NK-92 (cell line): Measurements from ENCODE around the gene MCTP1.
"Not testable (repeated sequence)": the region's sequence is repeated elsewhere in the genome, so short reads cannot be mapped to it uniquely, and the experiment has no call there.

Experiments
- DNase-seq: peaks from one replicate; lab custom pipeline; 2025; ENCODE audit not compliant: unreplicated experiment; lab: John Stamatoyannopoulos, UW

The MCTP1 gene

DNA sequence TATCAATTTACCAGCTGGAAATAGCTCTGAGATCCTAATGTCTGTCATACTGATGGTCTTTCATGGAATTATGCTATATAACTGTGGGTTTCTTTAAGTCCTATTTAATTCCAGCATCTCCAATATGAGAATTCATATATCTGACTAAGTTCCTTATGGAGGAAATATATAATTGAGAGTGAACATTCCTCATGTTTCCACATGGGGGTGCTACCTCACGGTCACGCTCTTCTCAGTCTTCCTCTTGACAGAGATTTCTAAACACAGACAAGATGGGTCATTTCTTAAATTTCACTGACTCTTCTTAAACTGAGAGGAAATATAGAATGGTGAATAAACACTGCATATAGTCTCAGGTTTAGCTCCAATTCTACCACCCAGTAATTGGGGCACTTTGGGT, 454.4 kb downstream of the MCTP1 start:
- DNase-seq: no peak

DNA sequence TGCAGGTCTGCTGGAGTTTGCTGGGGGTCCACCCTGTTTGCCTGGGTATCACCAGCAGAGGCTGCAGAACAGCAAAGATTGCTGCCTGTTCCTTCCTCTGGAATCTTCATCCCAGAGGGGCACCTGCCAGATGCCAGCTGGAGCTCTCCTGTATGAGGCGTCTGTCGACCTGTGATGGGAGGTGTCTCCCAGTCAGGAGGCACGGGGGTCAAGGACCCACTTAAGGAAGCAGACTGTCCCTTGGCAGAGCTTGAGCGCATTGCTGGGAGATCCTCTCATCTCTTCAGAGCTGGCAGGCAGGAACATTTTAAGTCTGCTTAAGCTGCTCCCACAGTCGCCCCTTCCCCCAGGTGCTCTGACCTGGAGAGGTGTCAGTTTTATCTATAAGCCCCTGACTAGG, 456.7 kb downstream of the MCTP1 start:
- DNase-seq: not testable (repeated sequence)

- no peak for DNase-seq
Measured at GRCh38 chr5:94820488-94820887, 464.4 kb downstream of the MCTP1 start.

- DNase-seq: no peak
Measured at GRCh38 chr5:94818904-94819303, 466.0 kb downstream of the MCTP1 start.

DNA sequence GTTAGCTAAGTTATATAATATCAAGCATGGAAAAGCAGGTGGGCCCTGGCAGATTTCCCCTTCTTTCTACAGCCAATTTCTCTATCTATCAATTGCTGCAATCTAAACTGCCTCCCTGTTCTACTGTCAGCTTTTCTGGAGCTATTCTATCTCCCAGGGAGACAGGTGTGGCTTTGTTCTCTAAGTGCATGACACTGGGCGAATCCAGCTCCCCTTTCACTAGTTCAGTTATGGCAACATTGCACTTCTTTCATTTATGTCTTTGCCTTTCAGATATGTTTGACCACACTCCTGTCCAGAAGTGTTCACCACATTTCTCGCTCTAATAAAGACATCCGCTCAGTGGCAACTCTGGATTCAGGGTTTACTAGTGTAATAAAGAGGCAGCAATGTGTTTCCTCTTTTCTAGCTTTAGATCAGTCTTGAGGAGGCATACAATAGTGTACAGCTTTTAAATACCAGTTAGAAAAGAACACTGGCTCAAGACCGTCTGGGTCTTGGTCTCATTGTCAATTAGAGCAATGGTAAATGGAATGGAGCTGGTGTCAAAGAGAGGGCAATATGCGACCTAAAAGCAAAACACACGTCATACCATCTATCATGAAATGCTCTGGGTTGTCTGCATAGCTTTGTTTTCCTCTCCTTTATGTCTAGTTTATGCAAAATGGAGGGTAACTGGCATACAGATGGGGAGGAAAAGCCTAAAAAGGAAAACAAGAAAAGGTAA, 469.4 kb downstream of the MCTP1 start:
- DNase-seq: no peak

DNA sequence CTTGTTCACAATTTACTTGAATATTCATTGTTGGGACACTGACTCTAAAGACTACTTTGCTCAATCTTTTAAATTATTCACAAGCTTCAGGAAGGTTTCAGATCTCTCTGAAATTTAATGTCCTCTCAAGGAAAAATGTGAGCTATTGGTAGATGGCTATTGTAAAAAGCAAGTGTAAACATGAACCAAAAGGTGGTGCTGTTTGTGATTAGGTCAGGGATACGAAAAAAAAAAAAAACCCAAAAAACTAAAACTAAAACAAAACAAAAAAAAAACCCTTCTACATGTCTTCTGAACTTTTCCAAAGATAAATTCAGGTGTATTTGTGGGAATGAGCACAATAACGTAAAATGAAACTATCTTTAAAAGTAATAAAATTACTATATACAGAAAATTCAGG, 472.7 kb downstream of the MCTP1 start:
- no peak for DNase-seq

GRCh38 chr5:94811331-94811730, 473.6 kb downstream of the MCTP1 start:
- no peak for DNase-seq

GRCh38 chr5:94810877-94811276, 474.0 kb downstream of the MCTP1 start:
- no peak for DNase-seq

DNA sequence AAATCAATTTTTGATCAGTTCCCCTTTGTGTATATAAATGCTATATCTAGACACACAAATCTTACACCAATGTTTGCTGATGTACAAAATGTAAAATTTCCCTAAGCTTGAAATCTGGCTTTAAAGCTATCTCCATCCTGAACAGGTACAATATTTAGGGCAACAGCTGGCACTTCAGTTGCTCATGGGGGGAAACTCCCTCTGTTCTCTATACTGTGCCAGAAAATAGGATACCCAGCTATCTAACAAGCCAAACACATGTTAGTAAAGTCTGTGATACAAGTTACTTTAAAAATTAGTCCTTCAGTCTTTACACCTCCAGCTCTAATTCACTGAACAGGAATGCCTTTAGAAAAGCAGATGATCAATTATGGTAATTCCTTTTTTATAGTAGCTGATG, 474.6 kb downstream of the MCTP1 start:
- DNase-seq: no peak

DNA sequence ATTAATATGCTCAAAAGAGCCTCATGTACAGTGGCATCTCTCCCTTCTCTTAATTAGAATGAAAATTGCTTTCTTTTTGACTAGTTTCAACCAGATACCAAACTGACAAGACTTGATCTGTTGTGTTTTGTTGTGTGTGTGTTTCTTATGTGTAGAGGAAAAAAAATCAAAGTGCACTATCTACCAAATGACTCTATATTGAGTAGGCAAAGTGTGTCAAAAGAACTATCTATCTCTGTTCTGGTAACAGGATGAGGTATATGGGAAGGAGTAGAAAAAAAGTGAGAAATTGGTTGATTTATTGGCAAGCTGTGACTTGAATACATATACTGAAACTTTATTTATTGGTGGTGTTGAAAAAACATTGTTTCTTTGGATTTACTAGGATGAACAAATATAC, 476.4 kb downstream of the MCTP1 start:
- no peak for DNase-seq

GRCh38 chr5:94807985-94808384, 476.9 kb downstream of the MCTP1 start:
- DNase-seq: no peak

- no peak for DNase-seq
Measured at GRCh38 chr5:94802450-94802849, 482.4 kb downstream of the MCTP1 start.

DNA sequence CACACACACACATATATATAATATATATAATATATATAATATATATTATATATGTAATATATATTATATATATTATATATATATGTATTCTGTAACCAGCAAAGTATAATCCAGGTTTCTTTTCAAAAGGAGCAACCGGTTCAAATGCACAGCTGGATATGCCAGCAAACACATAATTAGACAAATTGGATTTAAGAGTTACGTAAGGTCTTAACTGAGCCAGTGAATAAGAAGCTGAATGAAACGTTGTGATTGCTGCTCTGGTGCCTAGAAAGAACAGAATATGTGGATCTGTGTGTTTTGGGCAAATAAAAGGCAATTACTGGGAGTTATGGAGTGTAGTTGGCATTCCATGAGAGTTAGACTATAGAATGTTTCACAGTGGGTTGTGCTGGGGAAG, 488.3 kb downstream of the MCTP1 start:
- DNase-seq: no peak

DNA sequence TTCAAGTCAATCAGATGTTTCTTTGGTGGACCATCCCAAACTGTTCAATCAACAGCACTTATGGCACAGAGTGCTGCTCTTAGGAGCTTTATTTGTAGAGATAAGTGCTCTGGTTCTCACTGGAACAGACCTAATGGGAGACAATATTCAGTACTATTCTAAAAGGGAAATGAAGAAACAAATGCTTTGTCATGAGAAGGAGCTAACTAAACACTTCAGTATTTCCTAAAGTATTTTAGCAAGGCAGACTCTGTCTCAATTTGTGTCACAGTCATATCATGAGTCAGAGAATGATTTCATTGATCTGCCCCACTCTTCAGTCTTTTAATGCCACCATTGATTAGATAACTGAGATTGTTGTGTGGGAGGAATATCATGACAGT, 491.1 kb downstream of the MCTP1 start:
- DNase-seq: no peak

DNA sequence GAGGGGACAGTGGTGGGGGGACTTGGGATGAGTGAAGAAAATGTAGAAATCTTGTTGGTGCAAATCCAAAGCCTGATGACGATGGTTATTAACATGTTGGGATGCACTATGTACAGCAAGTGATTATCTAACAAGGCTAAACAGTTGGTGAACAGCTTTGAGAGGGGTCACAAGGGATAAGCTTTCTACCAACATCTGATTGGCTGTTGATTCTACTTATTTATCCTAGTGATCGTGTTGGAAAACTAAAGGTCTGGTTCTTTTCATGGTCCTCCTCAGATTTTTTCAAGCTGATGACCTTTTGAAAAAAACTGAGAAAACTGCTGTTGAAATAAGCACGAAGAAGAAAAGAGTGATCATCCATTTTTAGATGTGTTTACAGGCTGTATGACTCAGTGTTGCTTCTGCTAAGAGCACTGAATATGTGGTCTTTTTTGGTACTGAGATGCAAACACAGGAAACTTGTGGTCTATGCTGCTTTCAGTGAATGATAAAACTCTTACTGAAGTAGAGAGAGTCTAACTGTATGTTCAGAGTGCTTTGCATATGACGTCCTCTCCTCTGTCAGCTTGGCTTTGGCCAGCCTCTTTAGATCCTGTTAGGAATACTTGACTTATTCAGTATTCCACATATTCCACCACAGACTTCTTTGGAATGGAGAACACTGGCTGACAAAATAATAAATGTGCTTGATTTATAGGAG, 491.6 kb downstream of the MCTP1 start:
- no peak for DNase-seq

DNA sequence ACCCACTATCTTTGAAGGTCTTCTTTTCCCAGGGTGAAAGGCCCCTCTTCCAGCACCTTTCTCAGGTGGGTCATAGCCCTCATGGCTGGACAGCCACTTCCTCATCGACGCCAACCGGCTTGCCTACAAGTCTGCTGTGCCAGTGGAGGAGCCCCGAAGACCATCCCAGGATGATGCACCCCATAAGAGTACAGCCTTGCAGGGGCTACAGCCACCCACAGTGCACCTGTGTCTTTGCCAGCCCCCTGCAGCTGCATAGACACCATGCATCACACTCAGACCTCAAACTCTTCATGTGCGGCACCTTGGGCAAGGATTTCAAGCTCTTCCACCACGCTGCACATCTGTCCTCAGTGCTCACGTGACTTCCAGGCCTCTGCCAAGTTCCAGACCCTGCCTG, 493.1 kb downstream of the MCTP1 start:
- no peak for DNase-seq

DNA sequence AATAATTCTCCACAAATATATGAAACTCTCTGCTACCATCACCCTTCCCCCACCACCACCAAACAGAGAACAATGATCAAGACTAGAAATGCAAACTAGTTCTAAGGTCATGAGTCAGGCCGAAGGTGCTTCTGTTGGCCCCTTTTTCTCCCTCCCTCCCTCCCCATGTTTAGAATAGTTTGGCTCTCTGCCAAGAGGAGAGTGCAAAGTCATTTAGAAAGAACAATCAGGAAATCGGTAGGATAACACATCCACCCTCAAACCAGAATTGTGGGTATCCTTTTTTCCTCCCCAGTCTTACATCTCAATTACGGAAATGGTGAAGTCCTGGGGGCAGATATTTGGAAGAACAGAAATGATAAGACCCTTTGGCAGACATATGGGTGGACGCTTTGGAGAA, 496.4 kb downstream of the MCTP1 start:
- DNase-seq: no peak

DNA sequence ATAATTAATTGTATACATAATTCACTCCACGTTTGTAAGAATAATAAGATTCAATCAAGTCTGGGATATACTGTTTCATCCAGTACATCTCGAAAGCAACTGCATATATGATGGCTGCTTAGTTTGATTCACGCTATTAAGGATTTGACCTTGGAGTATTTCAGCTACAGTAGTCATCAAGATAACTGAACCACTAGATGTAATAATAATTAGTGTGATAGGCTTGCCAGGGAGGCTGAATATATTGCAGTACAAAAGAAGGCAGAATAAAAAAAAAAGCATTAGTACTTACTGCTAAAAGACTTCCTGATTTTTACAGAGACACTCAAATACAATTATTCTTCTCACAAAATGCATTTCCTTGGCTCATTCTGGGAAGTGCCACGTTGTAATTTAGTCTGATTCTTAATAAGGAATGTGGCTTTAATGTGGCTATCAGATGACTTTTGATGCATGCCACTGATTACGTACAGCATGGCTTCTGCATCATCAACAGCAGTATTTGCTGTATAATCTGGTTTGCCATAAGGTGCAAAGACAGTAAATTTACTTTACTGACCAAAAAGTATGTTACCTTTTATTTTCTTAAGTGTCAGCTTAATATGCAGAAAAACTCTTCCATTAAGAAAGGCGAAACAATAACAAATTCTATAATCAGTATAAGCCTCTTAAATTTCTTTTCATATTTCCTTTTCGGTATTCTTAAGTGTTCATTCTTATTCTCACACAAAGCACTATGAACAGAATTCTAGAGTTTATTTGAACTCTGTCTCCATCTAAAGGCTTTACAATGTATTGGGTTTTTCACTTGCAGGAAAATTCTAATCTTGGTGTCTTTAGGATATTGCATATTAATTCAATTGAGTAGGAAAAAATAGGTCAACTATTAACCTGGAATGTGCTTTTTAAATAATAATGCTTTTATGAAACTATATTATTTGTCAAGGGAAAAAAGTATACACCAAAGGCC, 500.1 kb downstream of the MCTP1 start:
- DNase-seq: no peak

GRCh38 chr5:94782383-94782782, 502.5 kb downstream of the MCTP1 start:
- DNase-seq: no peak

DNA sequence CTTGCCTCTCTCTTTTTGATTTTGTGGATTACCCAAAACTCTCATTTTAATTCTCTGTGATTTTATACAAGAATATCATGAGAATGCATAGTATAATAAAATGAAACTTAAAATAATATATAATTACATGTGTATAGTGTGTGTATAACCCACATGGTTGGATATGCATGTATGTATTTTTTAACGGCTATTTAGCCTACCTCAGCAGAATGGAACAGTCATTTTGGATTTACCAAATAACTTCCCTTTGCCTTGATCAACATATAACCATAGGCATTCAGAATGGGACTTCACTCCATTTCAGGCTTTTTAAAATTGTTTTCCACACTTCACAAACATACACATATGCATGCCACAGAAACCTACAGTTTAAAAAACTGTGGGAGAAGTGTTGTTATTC, 505.2 kb downstream of the MCTP1 start:
- DNase-seq: no peak

DNA sequence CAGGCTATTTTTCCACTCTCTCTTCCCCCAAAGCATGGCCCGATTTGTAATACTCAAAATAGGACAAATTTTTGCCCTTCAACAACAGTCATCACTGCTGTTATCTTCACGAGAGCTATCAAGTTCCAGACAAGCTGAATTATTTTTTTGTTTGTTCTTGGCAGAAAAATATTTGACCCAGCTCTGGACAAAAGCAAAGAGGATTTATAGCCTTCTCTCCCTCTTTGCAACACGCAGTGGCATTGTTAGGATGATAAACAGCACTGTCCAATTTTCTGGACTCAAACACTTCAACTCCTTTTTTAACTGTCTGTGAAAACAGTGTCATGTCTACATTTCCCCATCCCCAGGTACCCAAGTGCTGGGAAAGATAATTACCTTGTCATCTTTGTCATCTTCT, 506.2 kb downstream of the MCTP1 start:
- no peak for DNase-seq

DNA sequence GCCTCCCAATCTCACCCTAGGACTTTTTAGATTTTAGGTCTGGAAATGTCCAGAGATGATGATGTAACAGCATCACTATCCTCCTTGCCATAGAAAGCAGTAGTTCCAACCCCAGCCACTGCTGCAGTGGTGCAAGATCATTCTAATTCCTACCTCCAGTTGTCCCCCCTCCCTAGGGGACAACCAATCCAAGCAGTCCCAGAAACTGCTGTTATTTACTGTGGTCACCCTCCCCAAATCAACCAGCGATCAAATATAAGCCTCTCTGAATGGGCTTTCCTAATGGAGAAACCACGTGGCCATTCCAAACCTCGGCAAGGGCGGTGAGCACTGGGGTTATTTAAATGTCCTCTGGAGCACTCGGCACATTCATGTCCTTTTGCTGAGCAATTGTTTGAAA, 506.6 kb downstream of the MCTP1 start:
- no peak for DNase-seq
